Epithelial cell of prostate (primary cell): ENCODE measurements around the gene TBC1D1.

Experiments used
- DNase-seq: peaks from one replicate; pipeline ENCODE4 v3.0.0-alpha.2; 2011; ENCODE audit warnings: low read depth, low spot score
- H3K27ac ChIP-seq: fragments of 450-650 bp; 2 replicates; pipeline ENCODE4 v1.5.1; 2017; ENCODE audit warnings: mild to moderate bottlenecking

The TBC1D1 gene

DNA sequence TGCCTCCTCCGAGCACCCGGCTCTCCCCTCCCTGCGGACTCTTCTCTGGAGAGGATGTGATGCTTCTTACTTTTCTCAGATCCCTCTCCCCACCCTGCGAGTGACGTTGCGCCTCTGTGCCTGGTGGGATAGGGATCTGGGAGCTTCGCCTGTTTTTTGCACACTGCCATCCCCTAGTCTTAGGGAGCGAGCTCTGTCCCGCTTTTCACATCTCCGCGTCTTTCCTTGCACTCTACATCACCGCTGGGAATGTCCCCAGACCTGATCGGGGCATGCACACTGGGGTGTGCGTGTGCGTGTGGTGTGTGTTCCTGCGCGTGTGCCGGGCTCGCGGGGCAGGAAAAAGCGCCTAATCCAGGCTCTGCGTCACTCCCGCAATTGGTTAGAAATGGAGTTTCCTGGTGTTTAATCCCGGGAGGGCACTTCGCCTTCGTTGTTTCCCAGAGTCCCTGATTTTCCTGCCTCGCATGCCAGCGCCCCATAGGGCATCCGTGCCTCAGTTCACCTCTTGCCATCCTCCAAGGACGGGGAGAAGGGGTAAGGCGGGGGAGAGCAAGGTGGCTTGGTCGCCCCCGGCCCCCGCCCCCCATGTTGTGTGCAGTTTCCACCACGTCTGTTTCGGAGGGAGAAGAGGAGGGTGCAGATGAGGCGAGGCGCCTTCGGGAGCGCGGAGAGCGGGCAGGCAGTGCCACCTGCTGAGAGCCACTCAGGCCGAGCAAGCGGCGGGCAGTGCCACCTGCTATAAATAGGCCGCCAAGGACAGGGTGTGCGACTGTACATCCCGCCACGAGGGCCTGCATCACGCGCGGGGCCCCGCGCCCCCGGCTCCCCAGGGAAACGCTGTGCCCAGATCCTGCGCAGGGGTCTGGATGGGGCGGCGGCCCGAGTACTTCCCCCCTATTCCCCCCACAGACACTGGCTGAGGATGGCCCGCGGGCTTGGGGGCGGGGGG is 759 bp upstream of the TBC1D1 start:
- no peak overlapping the region for H3K27ac ChIP-seq
- DNase-seq, result no peak

DNA sequence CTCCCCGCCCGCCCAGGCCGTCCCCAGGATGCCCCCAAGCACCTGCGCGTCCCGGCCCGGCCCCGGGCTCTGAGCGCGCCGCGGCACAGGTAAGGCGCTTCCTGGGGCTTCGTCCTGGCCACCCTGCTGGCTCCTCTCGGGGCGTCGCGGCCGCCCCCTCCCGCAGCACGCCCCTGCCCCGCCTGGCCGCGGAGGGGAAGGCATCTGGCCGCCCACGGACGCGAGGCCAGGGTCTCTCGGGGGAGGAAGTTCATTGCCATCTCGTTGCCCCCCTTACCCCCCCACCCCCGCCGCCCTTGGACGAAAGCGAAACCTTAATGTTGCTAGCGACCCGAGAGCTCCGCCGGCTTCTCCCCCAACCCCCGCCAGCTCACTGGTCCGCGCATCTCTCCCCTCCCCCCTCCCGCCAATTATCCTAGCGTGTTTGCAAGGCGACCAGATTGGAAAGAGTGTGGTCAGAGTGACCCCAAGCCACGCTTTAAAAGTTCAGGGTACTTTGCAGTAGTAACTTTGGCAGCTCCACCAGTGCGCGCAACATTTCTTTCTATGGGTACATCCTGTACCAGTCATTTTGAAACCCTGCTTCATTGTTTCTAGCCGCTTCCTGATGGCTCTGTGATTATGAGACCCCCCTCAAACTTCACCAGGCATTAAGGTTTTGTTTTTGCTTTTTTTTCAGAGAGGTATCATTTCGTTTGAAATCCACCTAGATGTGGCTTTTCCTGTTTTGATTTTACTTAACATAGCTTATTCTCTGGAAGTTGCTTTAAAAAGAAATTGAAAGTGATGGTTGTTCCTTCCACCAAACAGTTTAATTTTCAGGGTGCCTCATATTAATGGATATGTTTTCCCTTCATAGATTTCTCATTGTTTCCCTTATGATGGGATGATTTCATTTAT is 626 bp downstream of the TBC1D1 start:
- no peak overlapping the region for H3K27ac ChIP-seq

DNA sequence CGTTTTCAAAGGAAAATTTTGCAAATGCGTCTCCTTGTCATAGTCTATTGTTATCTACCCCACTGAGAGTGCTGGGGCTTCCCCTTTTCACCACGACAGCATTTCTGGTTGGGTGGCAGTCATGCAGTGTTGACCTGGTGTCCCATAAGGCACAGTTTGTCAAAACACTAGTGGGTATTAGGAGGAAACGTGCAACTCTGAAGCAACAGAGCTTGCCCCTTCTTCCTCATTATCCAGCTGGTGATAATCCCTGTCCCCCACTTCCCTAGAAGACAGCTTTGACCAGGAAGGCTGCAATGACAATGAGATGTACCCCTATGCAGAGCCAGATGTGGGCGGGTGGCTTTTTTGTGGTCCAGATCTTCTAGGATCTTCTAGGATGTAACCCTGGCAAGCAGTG is 1.8 kb downstream of the TBC1D1 start:
- no peak for DNase-seq

More for the DNA sequence above, 626 bp downstream of the TBC1D1 start:
- DNase-seq, result no peak

DNA sequence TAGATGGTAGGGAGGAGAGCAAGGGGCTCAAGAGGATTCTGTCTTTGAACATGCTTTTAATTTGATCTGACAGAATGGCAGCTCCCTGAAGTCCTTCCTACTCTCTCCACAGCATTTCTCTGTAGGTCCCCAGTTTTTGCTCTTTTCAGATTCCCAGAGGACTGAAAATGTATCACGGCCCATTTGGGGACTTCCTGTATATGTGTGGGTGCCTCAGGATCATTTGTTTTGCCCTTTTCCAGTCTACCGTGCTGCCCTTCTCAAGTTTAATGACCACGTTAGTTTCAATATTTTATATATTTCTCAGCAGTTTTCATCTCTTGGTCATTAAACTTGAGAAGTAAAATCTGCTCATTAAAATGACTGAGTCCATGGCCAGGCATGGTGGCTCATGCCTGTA is 2.3 kb downstream of the TBC1D1 start:
- no peak overlapping the region for H3K27ac ChIP-seq
- DNase-seq, result no peak

More for the DNA sequence above, 1.8 kb downstream of the TBC1D1 start:
- H3K27ac ChIP-seq, result no peak overlapping the region

DNA sequence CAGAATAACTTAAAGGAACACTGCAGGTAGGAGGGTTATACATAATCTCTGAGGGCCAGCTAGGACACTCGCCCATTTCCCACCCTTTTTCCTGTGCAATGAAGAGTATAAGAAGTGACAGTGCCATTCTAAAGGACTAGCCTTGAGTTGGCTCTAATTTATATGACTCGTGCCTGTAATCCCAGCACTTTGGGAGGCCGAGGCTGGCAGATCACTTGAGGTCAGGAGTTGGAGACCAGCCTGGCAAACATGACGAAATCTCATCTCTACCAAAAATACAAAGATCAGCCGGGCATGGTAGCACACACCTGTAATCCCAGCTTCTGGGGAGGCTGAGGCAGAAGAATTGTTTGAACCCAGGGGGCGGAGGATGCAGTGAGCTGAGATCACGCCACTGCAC is 4.4 kb downstream of the TBC1D1 start:
- no peak overlapping the region for H3K27ac ChIP-seq
- DNase-seq, result no peak

DNA sequence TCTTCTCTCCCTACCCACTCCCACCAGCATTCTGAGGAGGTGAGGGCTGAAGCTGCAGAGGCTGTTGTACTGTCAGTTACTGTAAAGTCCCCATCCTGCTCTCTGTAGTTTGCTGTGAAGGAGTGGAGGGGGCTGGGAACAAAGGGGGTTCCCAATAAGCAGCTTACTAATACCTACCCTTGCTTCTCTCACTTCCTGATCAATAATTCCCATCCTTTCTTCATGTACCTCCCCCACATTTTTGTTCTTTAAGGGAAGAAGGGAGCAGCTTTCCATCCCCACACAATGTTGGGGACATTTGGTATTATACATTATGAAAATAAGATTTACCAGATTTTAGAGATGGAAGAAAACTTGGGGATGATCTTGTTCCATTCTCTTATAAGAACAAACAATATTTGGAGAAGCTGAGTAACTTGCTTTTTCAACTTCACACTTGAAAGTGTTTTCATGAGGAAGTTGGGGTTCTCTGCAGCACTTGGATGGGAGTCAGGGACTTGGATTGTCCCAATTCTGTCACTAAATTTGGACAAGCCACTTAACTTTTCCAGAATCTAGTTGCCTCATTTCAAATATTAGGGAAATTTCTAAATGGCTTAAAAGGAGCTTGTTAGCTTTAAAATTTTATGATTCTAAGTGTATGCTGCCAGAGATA is 5.4 kb downstream of the TBC1D1 start:
- no peak overlapping the region for H3K27ac ChIP-seq
- no peak for DNase-seq

DNA sequence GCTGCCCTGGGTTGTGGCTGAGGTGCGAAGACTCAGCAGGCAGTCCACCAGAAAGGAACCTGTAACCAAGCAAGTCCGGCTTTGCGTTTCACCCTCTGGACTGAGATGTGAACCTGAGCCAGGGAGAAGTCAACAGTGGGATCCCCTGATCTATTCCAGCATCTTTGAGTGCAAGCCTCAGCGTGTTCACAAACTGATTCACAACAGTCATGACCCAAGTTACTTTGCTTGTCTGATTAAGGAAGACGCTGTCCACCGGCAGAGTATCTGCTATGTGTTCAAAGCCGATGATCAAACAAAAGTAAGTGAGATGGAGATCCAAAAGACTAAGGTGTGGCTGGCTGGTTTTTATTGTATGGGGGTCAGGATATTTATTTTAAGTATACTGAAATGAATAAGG is 11.3 kb downstream of the TBC1D1 start:
- DNase-seq, result peak; percentile 31
- H3K27ac ChIP-seq, result no peak overlapping the region

DNA sequence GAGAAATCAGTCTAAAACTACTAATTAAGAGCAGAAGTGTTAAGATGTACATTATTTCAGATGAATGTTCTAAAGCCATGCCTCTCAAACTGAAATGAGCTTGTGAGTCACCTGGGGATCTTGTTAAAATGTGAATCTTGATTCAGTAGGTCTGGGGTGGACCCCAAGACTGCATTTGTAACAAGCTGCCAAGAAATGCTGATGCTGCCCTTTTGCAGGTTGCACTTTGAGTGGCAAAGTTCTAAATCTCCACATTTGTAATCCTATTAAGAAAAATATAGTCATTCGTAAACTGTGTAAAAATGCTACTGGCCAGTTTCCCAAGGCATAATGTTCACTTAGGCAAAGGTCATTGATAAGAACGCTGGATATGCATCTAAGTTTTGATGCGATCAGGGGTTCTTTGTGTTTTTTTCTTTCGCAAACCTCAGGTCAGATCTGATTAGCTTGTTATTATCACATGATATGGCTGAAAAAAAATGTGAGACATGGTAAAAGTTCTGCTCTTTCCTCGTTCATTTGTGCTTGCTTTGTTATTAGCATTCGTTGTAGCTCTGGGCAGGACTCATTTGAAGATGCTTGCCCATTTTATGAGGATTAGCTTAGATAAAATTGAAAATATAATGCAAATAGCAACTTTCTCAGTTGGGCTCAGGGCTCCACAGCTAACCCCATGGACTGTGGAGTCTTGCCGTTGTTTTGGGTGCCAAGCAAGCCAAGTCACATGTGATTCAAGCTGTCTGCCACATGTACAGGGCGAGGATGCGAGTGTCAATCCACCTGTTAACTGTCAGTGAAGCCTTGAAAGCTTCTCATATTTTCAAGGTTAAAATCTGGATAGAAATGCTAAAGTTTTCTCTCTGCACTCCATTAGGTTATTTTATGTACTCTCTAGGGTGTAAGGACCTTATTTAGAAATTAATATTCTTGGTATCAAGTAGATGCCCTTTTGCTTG is 12.1 kb downstream of the TBC1D1 start:
- DNase-seq, result no peak
- no peak overlapping the region for H3K27ac ChIP-seq

DNA sequence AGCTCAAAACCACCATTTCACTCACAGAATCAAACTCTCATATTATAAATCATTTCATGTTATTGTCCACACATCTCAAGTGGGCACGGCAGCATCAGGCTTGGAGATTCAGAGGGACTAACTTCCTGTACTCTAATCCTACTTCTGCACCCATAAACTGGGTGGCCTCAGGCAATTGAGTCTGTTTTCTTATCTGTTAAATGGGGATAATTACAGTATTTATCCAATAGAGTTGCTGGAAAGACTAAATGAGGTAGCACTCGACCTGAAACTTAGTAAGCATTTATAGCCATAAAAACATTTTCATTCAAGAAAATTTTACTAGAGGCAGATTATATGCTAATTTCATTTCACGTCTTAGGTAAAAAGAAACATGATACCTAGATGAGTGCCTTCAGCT is 13.0 kb downstream of the TBC1D1 start:
- DNase-seq, result no peak
- no peak overlapping the region for H3K27ac ChIP-seq

DNA sequence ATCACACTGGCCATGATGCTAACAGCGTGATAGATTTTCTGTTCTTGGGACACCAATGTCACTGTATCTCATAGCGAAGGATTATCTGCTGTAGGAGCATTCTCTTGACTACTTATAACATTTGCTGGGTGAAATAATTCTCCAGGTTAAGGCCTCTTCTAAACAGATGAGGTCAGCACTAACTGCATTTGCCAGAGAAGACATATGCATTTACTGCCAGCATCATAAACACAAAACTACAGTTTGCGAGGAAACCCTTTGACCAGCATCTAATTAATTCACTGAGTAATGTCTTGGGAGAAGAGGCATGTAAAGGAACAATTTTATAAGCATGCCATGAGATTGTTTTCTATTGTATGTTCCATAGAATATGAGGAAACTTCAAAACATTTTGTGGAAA is 13.9 kb downstream of the TBC1D1 start:
- DNase-seq, result no peak
- no peak overlapping the region for H3K27ac ChIP-seq

DNA sequence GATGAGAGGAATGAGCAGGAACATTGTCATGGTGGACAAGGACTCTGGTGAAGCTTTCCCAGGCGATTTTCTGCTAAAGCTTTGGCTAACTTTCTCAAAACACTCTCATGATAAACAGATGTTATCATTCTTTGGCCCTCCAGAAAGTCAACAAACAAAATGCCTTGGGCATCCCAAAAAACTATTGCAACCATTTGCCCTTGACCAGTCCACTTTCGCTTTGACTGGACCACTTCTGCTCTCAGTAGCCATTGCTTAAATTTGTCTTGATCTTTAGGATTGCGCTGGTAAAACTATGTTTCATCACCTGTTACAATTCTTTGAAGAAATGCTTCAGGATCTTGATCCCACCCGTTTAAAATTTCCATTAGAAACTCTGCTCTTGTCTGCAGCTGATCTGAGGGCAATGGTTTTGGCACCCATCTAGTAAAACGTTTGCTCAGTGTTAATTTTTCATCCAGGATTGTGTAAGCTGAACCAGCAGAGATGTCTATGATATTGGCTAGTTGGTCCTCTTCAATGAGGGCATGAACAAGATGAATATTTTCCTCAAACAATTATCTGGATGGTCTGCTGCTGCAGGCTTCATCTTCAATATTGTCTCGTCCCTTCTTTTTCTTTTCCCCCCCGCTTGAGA is 14.8 kb downstream of the TBC1D1 start:
- no peak overlapping the region for H3K27ac ChIP-seq
- DNase-seq, result no peak

DNA sequence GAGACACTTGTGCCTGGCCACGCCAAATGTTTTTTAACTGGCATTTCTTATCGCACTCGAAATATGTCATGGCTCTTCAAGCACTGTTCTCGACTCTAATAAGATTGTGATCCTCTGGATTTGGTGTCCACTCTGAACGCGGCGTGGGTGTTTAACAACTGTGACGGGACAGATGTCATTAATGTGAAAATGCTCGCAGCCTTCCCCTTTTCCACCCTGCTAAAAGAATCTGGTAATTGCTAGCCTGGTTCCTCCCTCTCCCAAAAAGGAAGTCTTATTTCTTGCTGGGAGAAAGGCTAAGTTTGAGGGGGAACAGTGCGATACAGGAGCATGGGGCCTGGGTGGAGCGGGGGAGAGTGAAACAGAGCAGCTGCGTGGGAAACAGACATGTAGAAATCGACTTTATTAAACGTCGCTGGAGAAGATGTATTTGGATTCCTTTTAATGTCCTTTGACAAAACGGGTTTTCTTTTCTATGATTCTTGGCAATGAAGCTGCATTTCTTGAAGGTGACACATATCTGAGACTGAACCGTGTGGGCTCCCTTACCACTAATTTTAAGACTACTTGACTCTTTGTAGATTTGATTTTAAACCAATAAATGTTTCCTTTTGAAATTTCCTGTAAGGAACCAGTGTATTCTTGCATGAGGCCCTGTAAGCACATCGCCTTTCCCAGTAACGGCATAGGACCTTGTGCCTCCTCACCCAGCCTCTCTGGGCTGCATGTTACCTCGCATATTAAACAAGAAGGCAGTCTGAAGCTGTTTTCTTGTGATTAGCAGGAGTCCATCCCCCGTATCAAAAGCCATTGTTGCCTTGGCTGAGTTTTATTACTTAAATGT is 17.8 kb downstream of the TBC1D1 start:
- no peak for DNase-seq
- no peak overlapping the region for H3K27ac ChIP-seq

DNA sequence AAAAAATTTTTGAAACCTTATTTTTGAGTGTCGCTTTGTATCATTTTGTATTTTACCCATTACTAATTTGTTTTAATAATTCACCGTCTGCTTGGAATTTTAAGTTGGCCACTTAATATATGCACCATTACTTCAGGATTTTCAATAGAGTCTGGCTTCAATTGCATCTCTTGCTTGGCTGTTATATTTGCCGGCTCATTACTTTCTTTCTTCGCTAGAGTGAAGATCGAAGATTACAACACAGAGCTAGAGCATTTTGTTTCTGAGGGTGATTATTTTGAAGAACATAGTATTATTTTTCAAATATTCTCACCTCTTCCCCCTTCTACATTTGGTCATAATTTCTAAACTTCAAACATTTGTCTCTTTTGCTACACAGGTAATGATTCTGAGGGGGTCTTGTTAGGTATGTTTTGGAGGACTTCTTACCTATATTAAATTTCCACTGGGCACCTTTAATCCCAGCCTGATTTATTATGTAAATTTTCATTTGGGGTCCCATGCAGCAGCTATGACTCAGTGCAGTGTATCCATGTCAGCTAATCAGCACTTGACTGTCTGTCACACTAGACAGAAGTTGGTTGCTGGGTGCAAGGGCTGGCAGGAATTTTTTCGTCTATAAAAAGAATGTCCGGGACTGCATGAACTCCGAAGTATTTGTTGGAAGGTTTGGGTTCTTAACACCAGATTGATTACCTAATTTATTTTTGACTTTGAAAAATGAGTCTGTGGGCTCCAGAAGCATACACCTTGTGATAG is 18.6 kb downstream of the TBC1D1 start:
- no peak overlapping the region for H3K27ac ChIP-seq
- DNase-seq, result no peak

DNA sequence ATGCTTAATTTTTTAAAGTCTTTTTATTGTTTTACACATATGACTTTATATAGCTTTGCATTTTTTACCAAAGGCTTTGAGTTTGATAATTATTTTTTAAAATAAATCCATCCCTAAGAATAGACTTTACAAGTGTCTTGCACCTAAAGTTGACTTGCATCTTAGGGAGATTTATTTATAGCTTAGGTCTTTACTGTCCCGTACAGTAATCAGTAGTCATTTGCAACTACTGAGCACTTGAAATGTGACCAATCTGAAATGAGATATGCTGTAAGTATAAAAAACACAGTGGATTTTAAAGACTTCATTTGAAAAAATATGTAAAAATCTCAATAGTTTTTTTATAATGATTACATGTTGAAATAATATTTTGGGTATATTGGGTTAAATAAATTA is 19.2 kb downstream of the TBC1D1 start:
- H3K27ac ChIP-seq, result no peak overlapping the region
- DNase-seq, result no peak

DNA sequence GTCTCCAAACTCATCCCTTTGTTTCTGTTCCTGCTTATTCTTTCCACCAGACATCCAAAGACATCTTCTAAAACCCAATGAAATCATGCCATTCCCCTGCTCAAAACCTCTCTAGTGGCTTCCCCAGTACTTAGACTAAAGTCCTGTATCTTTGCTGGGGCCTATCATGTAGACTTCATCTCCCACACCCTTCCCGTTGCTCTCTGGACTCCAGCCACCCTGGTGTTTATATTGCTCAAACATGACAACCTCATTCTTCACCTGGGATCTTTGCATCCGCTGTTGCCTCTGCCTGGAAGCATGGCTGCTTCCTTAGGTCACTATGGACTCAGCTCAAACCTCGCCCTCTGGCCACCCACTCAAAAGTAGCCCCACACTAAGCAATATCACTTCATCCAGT is 23.7 kb downstream of the TBC1D1 start:
- no peak for DNase-seq
- H3K27ac ChIP-seq, result no peak overlapping the region

DNA sequence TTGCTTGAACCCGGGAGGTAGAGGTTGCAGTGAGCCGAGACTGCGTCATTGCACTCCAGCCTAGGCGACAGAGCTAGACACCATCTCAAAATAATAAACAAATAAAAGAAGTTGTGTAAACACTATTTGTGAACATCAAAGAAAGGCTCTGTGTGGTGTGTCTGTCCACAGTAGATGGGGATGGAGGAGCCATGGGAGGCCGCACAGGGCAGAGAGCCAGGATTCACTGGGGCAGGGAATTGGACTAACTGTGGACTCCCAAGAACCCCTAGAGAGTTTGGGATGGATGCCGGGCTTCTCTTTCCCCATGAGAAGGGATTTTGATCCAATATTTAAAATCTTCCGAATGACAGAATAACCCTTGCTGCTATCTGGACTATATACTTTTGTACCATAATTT is 26.5 kb downstream of the TBC1D1 start:
- no peak for DNase-seq

DNA sequence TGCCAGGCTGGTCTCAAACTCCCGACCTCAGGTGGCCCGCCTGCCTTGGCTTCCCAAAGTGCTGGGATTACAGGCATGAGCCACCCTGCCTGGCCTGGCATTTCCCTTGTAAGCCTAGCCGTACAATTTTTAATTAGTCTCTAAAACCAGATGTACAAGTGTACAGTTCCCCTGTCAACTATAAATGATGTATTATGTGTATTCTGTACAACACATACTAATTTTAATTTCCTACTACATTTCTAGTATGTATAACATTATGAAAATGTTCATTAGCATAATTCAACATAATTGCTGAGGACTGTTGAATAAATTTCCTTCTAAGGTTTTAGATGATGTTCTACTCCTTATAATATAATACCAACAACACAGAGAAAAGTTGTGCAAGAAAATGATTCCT is 27.8 kb downstream of the TBC1D1 start:
- DNase-seq, result no peak
- no peak overlapping the region for H3K27ac ChIP-seq

More for the DNA sequence above, 26.5 kb downstream of the TBC1D1 start:
- no peak overlapping the region for H3K27ac ChIP-seq
